ENCODE measurements around the gene SYCE3.

DNA sequence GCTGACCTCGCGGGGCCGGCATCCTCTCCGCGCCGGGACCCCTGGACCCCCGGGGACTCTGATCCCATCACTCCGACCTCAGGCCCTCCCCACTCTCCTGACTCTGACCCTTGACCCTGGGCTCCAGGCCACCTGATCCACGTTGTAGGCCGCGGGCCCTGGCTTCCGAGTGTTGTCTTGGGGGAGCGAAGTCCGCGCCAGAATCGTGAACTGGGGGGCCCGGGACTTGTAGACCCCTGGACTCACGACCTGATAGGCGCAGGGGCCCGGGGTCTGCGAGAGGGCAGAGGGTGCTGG is 32.2 kb downstream of the SYCE3 start:
- TF ChIP-seq, protein P1, sequence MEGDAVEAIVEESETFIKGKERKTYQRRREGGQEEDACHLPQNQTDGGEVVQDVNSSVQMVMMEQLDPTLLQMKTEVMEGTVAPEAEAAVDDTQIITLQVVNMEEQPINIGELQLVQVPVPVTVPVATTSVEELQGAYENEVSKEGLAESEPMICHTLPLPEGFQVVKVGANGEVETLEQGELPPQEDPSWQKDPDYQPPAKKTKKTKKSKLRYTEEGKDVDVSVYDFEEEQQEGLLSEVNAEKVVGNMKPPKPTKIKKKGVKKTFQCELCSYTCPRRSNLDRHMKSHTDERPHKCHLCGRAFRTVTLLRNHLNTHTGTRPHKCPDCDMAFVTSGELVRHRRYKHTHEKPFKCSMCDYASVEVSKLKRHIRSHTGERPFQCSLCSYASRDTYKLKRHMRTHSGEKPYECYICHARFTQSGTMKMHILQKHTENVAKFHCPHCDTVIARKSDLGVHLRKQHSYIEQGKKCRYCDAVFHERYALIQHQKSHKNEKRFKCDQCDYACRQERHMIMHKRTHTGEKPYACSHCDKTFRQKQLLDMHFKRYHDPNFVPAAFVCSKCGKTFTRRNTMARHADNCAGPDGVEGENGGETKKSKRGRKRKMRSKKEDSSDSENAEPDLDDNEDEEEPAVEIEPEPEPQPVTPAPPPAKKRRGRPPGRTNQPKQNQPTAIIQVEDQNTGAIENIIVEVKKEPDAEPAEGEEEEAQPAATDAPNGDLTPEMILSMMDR (conservative IDR thresholded peaks at IDR 0.05; ENCODE audit: low read depth in 2 of 2) = no peak
- no peak for TF ChIP-seq JUNB (IDR thresholded peaks at IDR 0.05; ENCODE audit: unreplicated experiment)
- TF ChIP-seq POLR2AphosphoS5 (IDR thresholded peaks at IDR 0.05; ENCODE audit: low read depth) = no peak
- TF ChIP-seq, protein P2, sequence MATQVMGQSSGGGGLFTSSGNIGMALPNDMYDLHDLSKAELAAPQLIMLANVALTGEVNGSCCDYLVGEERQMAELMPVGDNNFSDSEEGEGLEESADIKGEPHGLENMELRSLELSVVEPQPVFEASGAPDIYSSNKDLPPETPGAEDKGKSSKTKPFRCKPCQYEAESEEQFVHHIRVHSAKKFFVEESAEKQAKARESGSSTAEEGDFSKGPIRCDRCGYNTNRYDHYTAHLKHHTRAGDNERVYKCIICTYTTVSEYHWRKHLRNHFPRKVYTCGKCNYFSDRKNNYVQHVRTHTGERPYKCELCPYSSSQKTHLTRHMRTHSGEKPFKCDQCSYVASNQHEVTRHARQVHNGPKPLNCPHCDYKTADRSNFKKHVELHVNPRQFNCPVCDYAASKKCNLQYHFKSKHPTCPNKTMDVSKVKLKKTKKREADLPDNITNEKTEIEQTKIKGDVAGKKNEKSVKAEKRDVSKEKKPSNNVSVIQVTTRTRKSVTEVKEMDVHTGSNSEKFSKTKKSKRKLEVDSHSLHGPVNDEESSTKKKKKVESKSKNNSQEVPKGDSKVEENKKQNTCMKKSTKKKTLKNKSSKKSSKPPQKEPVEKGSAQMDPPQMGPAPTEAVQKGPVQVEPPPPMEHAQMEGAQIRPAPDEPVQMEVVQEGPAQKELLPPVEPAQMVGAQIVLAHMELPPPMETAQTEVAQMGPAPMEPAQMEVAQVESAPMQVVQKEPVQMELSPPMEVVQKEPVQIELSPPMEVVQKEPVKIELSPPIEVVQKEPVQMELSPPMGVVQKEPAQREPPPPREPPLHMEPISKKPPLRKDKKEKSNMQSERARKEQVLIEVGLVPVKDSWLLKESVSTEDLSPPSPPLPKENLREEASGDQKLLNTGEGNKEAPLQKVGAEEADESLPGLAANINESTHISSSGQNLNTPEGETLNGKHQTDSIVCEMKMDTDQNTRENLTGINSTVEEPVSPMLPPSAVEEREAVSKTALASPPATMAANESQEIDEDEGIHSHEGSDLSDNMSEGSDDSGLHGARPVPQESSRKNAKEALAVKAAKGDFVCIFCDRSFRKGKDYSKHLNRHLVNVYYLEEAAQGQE (IDR thresholded peaks at IDR 0.05; ENCODE audit: unreplicated experiment) = no peak
- no peak for TF ChIP-seq CREB1 (CRISPR knock-in tag; IDR thresholded peaks at IDR 0.05; ENCODE audit: low read depth)

Measured in GM23338 (cell line).